LNCAP (cell line): ENCODE measurements around the gene CAMTA1.

ENCODE experiments used
- TF ChIP-seq, protein P1 (sequence below): fragments of 450-650 bp; IDR thresholded peaks from 2 replicates; pipeline ENCODE4 v1.5.1; 2017; ENCODE audit warnings: mild to moderate bottlenecking

Gene CAMTA1

DNA sequence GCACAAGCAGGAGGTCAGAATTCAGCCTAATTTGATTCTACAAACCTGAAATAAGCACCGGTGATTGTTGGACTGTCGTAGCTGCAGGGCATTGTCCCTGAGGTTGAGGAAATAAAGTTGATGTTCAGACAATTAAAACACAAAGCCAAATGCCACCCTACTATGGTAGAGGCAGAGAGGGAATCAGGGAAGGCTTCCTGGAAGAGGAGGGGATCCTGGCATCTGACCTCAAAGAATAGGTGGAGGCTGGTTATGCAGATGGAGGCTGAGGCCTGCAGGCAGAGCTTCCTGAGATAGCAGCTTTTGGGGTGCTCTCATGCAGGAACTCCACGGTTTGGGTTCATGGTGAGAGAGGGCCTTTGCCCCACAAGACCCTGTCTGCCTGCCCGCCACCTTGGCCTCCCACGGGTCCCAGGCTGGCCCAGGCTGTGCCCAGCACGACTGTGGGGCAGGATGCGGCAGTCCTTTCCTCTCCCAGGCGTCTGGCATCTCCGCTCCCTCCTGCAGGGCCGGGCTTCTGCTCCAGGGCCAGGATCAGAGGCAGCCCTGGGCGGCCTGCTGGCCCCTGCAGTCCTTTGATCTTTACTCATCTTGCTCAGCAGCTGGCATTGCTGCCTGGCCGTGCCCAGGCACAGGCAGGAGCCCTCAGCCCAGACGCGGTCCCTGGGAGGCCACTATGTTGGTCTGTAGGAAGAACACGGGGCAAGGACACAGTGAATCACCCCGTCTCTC lies 851.7 kb downstream of the CAMTA1 start:
- TF ChIP-seq, protein P1, sequence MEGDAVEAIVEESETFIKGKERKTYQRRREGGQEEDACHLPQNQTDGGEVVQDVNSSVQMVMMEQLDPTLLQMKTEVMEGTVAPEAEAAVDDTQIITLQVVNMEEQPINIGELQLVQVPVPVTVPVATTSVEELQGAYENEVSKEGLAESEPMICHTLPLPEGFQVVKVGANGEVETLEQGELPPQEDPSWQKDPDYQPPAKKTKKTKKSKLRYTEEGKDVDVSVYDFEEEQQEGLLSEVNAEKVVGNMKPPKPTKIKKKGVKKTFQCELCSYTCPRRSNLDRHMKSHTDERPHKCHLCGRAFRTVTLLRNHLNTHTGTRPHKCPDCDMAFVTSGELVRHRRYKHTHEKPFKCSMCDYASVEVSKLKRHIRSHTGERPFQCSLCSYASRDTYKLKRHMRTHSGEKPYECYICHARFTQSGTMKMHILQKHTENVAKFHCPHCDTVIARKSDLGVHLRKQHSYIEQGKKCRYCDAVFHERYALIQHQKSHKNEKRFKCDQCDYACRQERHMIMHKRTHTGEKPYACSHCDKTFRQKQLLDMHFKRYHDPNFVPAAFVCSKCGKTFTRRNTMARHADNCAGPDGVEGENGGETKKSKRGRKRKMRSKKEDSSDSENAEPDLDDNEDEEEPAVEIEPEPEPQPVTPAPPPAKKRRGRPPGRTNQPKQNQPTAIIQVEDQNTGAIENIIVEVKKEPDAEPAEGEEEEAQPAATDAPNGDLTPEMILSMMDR = no peak

DNA sequence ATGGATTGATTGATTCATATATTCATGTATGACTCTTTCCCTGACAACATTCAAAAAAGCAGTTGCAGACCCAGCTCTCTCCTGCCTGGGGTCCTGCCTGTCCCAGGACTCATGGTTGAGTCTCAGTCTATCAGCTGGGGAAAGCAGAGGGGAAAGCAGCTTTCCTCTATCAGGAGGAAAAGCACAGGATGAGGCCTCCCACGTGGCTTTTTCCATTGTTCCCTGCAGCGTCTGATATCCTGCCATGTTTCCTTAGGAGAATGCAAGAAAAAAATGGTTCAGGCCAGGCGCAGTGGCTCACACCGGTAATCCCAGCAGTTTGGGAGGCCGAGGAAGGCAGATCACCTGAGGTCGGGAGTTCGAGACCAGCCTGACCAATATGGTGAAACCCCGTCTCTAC lies 852.8 kb downstream of the CAMTA1 start:
- TF ChIP-seq, protein P1 = no peak

DNA sequence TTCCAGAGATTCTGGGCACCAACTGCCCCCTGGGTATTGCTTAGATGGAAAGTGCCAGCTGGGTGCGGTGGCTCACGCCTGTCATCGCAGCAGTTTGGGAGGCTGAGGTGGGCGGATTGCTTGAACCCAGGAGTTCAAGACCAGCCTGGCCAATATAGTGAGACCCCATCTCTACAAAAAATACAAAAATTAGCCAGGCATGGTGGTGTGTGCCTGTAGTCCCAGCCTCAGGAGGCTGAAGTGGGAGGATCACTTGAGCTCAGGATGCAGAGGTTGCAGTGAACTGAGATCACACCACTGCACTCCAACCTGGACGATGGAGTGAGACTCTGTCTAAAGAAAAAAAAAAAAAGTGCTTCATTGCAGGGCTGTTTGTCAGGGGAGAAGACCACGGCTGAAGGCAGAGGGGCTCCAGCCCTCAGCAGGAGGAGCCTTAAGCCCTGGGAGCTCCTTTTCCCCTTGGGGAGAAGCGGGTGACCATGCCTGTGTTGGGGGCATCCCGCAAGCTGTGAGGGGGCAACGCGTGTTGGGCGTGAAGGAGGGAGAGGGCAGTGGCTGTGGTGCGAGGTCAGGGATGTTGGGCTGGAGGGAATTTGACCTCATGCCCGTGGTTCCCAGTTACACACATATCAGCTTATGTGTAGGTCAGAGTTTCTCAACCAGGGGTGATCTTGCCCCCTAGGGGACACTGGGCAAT lies 854.3 kb downstream of the CAMTA1 start:
- TF ChIP-seq, protein P1 = no peak

DNA sequence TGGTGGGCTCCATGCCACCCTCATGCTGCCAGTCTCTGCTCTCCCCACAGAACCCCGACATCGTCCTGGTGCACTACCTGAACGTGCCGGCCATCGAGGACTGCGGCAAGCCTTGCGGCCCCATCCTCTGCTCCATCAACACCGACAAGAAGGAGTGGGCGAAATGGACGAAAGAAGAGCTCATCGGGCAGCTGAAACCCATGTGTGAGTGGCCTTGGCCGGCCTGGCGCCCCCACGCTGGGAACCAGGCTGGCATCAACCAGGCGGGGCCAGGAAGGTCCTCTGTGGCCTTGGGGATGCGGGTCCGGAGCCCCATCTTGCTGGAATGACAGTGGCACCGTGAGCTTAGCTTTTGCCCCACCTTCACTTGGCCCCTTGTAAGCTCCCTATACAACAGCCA lies 855.1 kb downstream of the CAMTA1 start:
- TF ChIP-seq, protein P1 = no peak

DNA sequence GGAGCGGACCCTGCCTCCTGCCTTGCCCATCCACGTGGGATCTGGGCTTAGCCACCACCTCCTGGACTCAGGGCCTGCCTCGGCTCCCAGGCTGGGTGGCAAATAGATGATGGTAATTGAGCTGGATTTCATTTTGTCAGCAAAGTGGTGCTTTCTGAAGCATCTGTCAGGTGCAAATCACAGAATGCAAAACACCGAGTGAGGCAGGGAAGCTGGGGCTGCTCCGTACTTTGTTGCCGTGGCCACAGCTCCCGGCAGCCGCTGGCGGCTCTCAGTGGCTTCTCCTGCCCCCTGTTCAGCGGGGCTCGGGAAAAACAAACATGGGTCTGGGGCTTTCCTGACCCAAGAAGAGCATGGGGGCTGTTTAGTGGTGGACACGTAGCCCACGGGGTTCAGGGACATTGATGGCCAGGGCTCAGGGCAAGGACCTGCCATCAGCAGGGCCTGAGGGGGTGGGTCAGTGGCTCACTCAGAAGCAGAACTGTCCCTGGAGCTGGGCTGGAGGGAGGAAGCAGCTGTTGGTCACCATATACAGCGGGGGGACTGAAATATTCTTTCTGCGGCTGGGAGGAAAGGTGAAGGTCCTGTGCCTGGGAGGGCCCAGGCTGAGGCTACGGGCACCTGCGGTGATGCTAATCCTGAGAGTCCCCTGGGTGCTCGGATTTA lies 855.8 kb downstream of the CAMTA1 start:
- TF ChIP-seq, protein P1 = no peak

DNA sequence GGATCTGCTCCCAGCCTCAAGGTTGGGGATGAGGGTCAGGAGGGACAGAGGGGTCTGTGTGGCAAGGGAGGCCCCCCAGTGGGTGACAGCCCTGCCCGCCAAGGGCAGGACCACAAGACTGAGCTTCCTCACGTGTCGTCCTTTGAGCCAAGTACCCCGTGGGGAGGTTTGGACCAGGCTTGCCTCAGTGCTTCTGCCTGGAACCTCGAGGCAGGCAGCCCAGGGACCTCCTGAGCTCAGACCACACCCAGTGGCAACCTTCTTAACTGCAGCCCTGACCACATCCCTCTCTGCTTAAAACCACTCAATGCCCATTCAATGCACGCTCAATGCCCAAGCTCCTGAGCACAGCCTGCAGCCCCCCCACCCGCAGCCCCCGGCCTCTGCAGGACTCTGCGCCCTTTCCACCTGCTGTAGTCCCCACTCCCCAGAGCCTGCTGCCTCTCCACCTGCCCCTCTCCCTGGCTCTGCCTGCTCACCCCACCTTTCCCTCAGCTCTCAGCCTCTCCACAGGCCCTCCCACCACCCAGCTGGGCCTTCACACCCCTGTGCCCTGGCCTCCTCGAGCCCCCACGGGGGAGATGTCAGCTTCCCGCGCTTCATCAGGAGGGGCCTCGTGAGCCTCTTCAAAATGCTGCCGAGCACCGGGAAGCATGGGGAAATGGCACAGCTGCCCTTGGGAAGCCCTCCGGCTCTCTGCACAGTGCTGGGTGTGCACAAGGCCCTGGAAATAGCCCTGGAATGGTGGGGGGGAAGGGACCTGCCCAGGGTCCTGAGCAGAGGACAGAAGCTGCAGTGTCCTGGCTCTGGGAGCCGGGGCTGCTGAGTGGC lies 856.5 kb downstream of the CAMTA1 start:
- TF ChIP-seq, protein P1 = no peak

DNA sequence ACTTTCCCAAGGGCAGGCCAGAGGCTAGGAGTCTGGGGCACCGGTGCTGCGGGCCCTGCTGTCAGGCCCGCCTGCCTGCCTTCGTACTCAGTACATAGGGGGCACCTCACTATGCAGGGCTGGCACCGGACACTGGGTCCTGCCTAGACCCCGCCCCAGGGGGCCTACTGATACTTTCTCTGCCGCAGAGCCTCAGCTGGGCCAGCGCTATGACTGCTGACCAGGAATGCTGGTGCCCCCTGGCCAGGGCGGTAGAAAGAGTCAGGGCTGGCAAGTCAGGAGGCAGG lies 857.1 kb downstream of the CAMTA1 start:
- TF ChIP-seq, protein P1 = no peak
